Measurements from ENCODE around the gene CA11.

The CA11 gene

DNA sequence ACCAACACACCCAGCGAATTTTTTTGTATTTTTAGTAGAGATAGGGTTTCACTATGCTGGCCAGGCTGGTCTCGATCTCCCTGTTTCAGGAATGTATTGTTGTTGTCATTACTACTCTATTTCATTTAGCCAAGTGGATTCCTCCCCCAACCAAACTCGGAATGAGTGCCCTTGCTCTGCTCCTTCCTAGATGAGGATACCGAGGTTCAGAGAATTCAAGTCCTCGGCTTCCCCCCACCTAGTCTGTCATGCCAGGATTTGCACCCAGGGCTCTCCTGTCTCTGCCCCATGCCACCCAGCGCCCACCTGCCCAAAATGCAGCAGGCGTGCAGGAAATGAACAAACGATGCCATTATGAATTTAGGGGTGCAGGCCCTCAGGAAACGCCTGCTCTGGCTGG, 43.0 kb downstream of the CA11 start:
- TF ChIP-seq EGR1 (IDR thresholded peaks at IDR 0.05): no peak
- no peak for TF ChIP-seq YY1 (IDR thresholded peaks at IDR 0.05; ENCODE audit: low read depth)
- TF ChIP-seq ZBTB7A (IDR thresholded peaks at IDR 0.05; ENCODE audit: low read depth): no peak
- TF ChIP-seq FOXM1 (IDR thresholded peaks at IDR 0.05; ENCODE audit: borderline replicate concordance, low read depth): no peak
- TF ChIP-seq CREB1 (IDR thresholded peaks at IDR 0.05; ENCODE audit: low read depth): no peak
- TF ChIP-seq, protein P1, sequence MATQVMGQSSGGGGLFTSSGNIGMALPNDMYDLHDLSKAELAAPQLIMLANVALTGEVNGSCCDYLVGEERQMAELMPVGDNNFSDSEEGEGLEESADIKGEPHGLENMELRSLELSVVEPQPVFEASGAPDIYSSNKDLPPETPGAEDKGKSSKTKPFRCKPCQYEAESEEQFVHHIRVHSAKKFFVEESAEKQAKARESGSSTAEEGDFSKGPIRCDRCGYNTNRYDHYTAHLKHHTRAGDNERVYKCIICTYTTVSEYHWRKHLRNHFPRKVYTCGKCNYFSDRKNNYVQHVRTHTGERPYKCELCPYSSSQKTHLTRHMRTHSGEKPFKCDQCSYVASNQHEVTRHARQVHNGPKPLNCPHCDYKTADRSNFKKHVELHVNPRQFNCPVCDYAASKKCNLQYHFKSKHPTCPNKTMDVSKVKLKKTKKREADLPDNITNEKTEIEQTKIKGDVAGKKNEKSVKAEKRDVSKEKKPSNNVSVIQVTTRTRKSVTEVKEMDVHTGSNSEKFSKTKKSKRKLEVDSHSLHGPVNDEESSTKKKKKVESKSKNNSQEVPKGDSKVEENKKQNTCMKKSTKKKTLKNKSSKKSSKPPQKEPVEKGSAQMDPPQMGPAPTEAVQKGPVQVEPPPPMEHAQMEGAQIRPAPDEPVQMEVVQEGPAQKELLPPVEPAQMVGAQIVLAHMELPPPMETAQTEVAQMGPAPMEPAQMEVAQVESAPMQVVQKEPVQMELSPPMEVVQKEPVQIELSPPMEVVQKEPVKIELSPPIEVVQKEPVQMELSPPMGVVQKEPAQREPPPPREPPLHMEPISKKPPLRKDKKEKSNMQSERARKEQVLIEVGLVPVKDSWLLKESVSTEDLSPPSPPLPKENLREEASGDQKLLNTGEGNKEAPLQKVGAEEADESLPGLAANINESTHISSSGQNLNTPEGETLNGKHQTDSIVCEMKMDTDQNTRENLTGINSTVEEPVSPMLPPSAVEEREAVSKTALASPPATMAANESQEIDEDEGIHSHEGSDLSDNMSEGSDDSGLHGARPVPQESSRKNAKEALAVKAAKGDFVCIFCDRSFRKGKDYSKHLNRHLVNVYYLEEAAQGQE (IDR thresholded peaks at IDR 0.05; ENCODE audit: low read depth): no peak
- TF ChIP-seq, protein P2, sequence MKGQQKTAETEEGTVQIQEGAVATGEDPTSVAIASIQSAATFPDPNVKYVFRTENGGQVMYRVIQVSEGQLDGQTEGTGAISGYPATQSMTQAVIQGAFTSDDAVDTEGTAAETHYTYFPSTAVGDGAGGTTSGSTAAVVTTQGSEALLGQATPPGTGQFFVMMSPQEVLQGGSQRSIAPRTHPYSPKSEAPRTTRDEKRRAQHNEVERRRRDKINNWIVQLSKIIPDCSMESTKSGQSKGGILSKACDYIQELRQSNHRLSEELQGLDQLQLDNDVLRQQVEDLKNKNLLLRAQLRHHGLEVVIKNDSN (IDR thresholded peaks at IDR 0.05): no peak

DNA sequence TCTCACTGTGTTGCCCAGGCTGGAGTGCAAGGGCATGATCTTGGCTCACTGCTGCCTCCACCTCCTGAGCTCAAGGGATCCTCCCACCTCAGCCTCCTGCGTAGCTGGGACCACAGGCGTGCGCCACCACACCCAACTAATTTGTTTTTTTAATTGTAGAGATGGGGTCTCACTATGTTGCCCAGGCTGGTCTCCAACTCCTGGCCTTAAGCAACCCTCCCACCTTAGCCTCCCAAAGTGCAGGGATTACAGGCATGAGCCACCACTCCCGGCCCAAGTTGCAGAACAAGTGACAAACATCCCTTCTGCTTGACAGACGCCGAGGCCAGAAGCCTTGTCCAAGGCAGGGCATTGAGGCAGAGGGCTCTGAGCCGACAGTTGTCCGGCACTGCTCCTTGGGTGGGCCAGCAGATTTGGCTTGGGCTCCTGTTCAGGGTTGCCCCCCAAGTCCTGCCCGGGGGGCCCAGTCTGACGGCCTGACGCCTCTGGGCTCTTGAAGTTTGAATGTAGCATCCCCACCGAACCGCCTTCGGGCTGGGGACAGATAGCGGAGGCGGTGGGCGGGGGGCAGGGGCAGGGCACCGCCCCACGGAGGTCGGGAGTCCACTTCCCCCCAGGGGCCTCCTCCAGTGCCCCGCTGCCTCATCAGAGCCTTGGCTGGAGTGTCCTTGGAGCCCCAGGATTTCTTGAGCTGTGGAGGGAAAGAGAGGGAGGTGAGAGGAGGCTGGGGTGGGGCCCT, 45.1 kb downstream of the CA11 start:
- TF ChIP-seq EP300 (IDR thresholded peaks at IDR 0.05; ENCODE audit: borderline replicate concordance) (no peak), ZBTB7A (IDR thresholded peaks at IDR 0.05; ENCODE audit: low read depth) (no peak), TCF12 (IDR thresholded peaks at IDR 0.05; ENCODE audit: low read depth) (no peak), FOXM1 (IDR thresholded peaks at IDR 0.05; ENCODE audit: borderline replicate concordance, low read depth) (no peak), NFIC (IDR thresholded peaks at IDR 0.05) (no peak), RAD21 (IDR thresholded peaks at IDR 0.05; ENCODE audit: low read depth) (no peak), CEBPB (IDR thresholded peaks at IDR 0.05) (no peak), TAF1 (IDR thresholded peaks at IDR 0.05; ENCODE audit: low read depth) (no peak), CREB1 (IDR thresholded peaks at IDR 0.05; ENCODE audit: low read depth) (no peak), YY1 (IDR thresholded peaks at IDR 0.05; ENCODE audit: low read depth) (no peak), EGR1 (IDR thresholded peaks at IDR 0.05) (no peak), TEAD4 (IDR thresholded peaks at IDR 0.05) (no peak)
- TF ChIP-seq, protein P3, sequence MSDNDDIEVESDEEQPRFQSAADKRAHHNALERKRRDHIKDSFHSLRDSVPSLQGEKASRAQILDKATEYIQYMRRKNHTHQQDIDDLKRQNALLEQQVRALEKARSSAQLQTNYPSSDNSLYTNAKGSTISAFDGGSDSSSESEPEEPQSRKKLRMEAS (IDR thresholded peaks at IDR 0.05): no peak
- TF ChIP-seq, protein P1 (IDR thresholded peaks at IDR 0.05; ENCODE audit: low read depth): no peak
- TF ChIP-seq, protein P2 (IDR thresholded peaks at IDR 0.05): no peak

DNA sequence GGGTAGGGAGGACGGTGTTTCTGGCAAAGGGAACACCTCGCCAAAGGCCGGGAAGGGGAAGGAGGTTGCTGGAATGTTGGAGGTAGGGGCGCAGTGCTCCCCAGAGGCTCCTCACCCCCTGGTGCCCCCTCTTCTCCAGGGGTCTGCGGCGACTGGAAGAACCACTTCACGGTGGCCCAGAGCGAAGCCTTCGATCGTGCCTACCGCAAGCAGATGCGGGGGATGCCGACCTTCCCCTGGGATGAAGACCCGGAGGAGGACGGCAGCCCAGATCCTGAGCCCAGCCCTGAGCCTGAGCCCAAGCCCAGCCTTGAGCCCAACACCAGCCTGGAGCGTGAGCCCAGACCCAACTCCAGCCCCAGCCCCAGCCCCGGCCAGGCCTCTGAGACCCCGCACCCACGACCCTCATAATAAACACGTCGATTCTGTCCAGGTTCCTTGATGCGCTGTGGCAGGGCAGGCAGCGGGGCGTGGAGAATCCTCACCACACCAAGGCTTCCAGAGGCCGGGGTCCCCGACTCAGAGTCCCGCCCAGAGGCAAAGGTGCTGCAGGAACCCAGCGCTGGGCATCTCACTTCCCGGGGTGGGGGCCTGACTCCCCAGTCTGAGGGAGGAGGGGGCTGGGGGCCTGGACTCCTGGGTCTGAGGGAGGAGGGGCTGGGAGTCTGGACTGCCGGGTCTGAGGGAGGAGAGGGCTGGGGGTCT, 46.8 kb downstream of the CA11 start:
- no peak for TF ChIP-seq RAD21 (IDR thresholded peaks at IDR 0.05; ENCODE audit: low read depth)
- TF ChIP-seq, protein P3 (IDR thresholded peaks at IDR 0.05): no peak
- TF ChIP-seq TCF12 (IDR thresholded peaks at IDR 0.05; ENCODE audit: low read depth): no peak
- TF ChIP-seq EGR1 (IDR thresholded peaks at IDR 0.05): no peak
- TF ChIP-seq CEBPB (IDR thresholded peaks at IDR 0.05): no peak

DNA sequence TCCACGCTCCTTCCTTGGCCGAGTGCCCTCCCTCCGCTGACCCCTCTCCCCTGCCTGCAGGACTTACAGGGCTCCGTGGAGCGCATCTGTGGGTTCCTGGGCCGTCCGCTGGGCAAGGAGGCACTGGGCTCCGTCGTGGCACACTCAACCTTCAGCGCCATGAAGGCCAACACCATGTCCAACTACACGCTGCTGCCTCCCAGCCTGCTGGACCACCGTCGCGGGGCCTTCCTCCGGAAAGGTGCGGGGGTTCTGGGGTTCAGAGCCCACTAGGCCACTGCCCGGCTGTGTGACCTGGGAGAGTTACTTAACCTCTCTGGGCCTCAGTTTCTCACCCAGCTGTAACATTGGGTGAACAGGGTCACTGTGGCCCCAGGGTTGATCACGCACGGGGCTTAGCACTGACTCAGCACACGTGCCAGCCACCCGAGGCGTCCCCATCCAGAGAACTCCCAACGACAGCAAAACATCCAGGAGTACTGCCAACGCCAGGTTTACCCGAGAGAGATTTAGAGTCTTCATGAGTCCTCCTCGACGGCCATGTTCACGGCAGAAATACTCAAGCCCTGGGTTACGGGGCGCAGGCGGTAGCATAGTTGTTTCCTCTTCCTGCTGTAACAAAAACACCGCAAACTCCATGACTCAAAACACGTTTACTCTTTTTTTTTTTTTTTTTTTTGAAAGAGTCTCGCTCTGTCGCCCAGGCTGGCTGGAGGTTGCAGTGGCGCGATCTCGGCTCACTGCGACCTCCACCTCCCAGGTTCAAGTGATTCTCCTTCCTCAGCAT, 49.1 kb downstream of the CA11 start:
- TF ChIP-seq, protein P2 (IDR thresholded peaks at IDR 0.05): no peak
- TF ChIP-seq, protein P1 (IDR thresholded peaks at IDR 0.05; ENCODE audit: low read depth): no peak
- TF ChIP-seq YY1 (IDR thresholded peaks at IDR 0.05; ENCODE audit: low read depth): no peak
- TF ChIP-seq TCF12 (IDR thresholded peaks at IDR 0.05; ENCODE audit: low read depth): no peak
- TF ChIP-seq NFIC (IDR thresholded peaks at IDR 0.05): no peak
- no peak for TF ChIP-seq CREB1 (IDR thresholded peaks at IDR 0.05; ENCODE audit: low read depth)
- TF ChIP-seq TAF1 (IDR thresholded peaks at IDR 0.05; ENCODE audit: low read depth): no peak
- TF ChIP-seq RAD21 (IDR thresholded peaks at IDR 0.05; ENCODE audit: low read depth): no peak
- no peak for TF ChIP-seq ZBTB7A (IDR thresholded peaks at IDR 0.05; ENCODE audit: low read depth)
- no peak for TF ChIP-seq CEBPB (IDR thresholded peaks at IDR 0.05)
